ENCODE measurements around the gene TC2N. TPM values are rescaled to one million over a fixed set of nuclear protein-coding genes. Genes with fewer than 3 reads are reported as not detected.

Gene TC2N
- total RNA-seq, 1 donor from 2014 or later = 56.7 TPM

DNA sequence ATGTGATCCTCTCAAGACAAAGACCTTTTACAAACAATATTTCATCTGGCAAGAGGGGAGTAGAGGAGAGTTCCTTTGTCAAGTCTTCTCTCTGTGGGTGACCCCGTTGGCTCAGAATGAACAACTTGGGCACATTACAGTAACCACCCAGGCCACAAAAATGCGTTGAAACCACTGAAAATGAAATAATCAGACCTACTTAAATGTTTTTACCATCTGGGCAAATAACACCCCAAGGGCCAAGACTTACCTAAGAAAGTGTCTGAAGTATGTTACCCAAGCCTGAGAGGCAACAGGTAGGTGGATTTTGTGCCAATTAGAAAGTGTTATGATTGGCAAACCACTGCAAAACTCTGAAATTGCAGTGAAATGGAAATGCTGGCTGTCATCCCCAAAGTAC, 1.3 kb downstream of the TC2N start:
- ATAC-seq = peak; percentile 20
- no peak for TF ChIP-seq CTCF (IDR thresholded peaks at IDR 0.05)
- H3K4me1 ChIP-seq = peaks cover 26% of the 10 kb centered on the region
- no peak for DNase-seq
- H3K27ac ChIP-seq = peak overlapping the region; percentile 70
- no peaks in the 10 kb centered on the region for H3K9me3 ChIP-seq
- intact Hi-C loops (cut with DNase I) = no loop called here
- H3K4me3 ChIP-seq = peak overlapping the region; percentile 35
- no peaks in the 10 kb centered on the region for H3K27me3 ChIP-seq
- no peaks in the 10 kb centered on the region for H3K36me3 ChIP-seq

- Histone ChIP-seq H3K9me3 (no peaks in the 10 kb centered on the region), H3K4me1 (peaks cover 13% of the 10 kb centered on the region), H3K4me3 (no peak overlapping the region), H3K27ac (no peak overlapping the region), H3K27me3 (no peaks in the 10 kb centered on the region), H3K36me3 (no peaks in the 10 kb centered on the region)
- ATAC-seq (no peak), DNase-seq (no peak)
- intact Hi-C loops (cut with DNase I) = no loop called here
- no peak for TF ChIP-seq CTCF (IDR thresholded peaks at IDR 0.05)
These were observed 4.9 kb downstream of the TC2N start for GRCh38 chr14:91862417-91862816.

DNA sequence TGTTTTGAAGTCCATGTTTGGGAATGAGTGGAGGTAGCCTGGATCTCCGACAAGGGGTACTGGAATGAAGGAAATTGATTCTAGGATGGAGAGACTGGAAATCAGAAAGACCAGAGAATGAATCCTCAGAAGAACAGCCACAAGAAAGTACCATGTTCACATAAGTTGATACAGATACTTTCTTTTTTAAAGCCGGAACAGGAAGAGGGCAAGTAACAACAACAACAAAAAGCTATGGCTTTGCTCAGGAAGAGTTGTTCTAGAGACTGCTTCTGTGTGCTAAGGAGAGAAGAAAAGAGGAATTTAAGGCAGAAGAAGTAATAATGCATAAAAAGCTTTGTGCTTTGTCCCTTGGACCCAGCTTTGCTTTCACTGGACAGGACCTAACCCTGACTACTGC, 6.2 kb downstream of the TC2N start:
- DNase-seq (no peak), ATAC-seq (no peak)
- Histone ChIP-seq H3K27me3 (no peaks in the 10 kb centered on the region), H3K4me3 (no peak overlapping the region), H3K27ac (no peak overlapping the region), H3K4me1 (peaks cover 9% of the 10 kb centered on the region), H3K36me3 (no peaks in the 10 kb centered on the region), H3K9me3 (no peaks in the 10 kb centered on the region)
- intact Hi-C loops (cut with DNase I) = no loop called here
- TF ChIP-seq CTCF (IDR thresholded peaks at IDR 0.05) = no peak

DNA sequence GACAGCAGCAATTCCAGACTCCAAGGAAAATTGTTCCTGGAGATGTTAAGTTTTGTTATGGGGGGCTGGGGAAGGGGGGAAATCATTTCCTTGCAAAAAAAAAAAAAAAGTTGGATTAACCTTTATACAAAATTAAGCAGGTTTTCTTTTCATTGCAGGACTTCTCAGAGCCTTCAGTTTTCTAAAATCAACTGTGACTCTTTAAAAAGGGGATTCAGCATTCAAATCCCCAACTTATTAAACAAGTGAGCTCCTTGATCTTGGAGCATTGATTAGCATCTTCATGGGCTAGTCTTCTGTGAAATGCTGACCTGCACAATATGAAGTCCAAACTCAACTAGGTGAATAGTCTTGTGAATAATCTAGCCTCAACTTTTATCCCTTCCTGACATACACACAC, 7.1 kb downstream of the TC2N start:
- no peaks in the 10 kb centered on the region for H3K36me3 ChIP-seq
- intact Hi-C loops (cut with DNase I) = no loop called here
- no peak for TF ChIP-seq CTCF (IDR thresholded peaks at IDR 0.05)
- peaks cover 6% of the 10 kb centered on the region for H3K4me1 ChIP-seq
- no peak for ATAC-seq
- H3K27ac ChIP-seq = no peak overlapping the region
- no peaks in the 10 kb centered on the region for H3K27me3 ChIP-seq
- H3K9me3 ChIP-seq = no peaks in the 10 kb centered on the region
- no peak overlapping the region for H3K4me3 ChIP-seq
- DNase-seq = no peak

DNA sequence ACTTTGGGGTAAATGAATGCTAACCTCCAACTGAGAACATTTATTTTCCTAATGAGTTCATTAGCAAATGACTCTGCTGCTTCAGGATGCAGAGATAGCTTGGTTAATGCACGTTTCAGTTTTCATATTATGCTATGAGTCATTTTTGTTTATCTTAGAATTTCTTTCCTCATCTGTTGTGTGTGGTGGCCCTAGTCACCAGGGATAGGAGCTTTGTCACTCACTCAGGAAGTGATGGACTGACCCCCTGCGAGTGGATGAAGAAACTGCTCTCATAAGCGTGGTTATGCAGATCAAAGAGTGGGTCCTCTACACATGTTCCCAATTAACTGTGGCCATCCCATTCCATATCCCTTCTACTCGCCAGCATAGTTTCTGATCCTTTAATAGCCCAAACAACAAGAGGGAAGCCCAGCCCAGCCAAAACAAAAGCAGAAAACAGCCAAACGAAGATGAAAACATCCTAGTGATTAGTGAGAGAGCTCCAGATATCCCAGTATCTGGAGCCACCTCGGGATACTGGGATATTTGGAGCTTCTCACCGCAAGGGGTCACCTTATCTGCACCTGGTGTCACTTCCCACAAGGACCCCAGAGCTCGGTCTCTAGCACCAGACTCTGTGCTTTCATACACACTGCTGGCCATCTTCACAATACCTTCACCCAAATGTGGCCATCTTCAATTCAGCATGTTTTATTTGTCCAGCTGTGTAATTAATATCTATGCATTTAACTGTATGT, 8.6 kb downstream of the TC2N start:
- ATAC-seq (peak; percentile 59), DNase-seq (no peak)
- Histone ChIP-seq H3K27ac (no peak overlapping the region), H3K9me3 (no peaks in the 10 kb centered on the region), H3K27me3 (no peaks in the 10 kb centered on the region), H3K4me1 (peaks cover 10% of the 10 kb centered on the region), H3K4me3 (no peak overlapping the region), H3K36me3 (no peaks in the 10 kb centered on the region)
- TF ChIP-seq CTCF (IDR thresholded peaks at IDR 0.05) = no peak
- intact Hi-C loops (cut with DNase I) = no loop called here

- no peak for DNase-seq
- TF ChIP-seq CTCF (IDR thresholded peaks at IDR 0.05) = no peak
- H3K4me3 ChIP-seq = no peak overlapping the region
- ATAC-seq = no peak
- H3K4me1 ChIP-seq = peaks cover 10% of the 10 kb centered on the region
- no peaks in the 10 kb centered on the region for H3K9me3 ChIP-seq
- H3K36me3 ChIP-seq = no peaks in the 10 kb centered on the region
- no peak overlapping the region for H3K27ac ChIP-seq
- intact Hi-C loops (cut with DNase I) = no loop called here
- no peaks in the 10 kb centered on the region for H3K27me3 ChIP-seq
These were observed 9.7 kb downstream of the TC2N start for GRCh38 chr14:91857614-91858013.

Data from upper lobe of right lung (tissue), 1 donor.